ENCODE measurements around the gene DDX6. TPM values are rescaled to one million over a fixed set of nuclear protein-coding genes. Genes with fewer than 3 reads are reported as not detected.
A peak's percentile ranks its signal among the peaks of the same experiment; 100 is the strongest.

Gene DDX6
- total RNA-seq, 2 donors from 2014 or later: 145 to 214 TPM

DNA sequence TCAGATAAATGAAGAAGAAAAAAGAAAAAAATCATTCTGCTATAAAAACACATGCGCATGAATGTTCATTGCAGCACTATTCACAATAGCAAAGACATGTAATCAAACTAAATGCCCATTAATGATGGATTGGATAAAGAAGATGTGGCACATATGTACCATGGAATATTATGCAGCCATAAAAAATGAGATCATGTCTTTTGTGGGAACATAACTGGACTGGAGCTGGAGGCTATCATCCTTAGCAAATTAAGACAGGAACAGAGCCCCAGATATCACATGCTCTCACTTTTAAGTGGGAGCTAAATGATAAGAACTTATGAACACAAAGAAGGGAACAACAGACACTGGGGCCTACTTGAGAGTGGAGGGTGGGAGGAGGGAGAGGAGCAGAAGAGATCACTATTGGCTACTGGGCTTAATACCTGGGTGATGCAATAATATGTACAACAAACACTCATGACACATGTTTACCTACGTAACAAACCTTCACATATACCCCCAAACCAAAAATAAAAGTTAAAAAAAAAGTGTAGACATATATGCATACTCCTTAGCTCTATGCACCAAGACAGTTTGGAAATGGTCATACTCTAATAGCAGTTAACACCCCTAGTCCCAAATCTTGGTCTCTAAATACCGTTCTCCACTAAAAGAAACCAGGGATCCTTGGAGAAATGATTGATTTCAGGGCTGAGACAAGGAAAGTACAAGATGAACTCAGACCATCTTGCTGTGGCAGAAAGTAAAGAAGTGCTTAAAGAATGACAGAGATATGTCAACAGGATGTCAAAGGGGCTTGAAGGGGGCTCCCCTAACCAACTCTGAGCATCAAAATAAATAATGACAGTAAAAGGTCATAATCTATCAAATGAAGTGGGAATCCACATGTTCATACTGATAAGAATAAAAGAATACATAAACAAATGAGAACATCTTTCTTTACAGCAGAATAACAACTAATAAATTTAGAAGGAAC is 17.1 kb upstream of the DDX6 start:
- ATAC-seq (no peak), DNase-seq (ENCODE audit: low spot score) (no peak)
- Mint-ChIP-seq H3K36me3 (no peaks in the 10 kb centered on the region), H3K27me3 (peaks cover 13% of the 10 kb centered on the region in 2 donors), H3K4me3 (no peak overlapping the region), H3K9me3 (no peaks in the 10 kb centered on the region), H3K4me1 (ENCODE audit: low read depth in 2 of 2) (peaks cover 0 to 4% of the 10 kb centered on the region in 2 donors), H3K27ac (no peak overlapping the region)

DNA sequence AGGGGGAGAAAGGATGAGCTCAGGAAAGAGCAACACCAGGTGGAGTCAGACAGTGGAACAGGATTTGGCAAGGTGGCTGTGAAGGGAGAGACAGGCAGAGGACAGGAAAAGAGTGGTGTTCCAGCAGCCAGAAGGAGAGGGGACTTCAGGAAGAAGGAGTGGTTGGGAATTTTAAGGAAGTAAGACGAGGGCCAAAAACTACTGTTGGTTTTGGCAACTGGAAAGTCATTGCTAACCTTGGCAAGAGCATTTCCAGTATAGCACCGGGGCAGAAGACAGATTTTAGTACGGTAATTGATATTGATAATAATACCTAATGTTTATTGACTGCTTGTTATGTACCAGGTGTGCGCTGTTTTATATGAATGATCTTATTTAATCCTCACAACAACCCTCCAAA is 15.4 kb upstream of the DDX6 start:
- no peak for DNase-seq (ENCODE audit: low spot score)
- Mint-ChIP-seq H3K36me3 (no peaks in the 10 kb centered on the region), H3K4me3 (no peak overlapping the region), H3K9me3 (no peaks in the 10 kb centered on the region), H3K27ac (peak overlapping the region in 1 of 2 donors; percentile 8), H3K4me1 (ENCODE audit: low read depth in 2 of 2) (peaks cover 0 to 4% of the 10 kb centered on the region in 2 donors), H3K27me3 (peaks cover 13% of the 10 kb centered on the region in 2 donors)
- no peak for ATAC-seq

DNA sequence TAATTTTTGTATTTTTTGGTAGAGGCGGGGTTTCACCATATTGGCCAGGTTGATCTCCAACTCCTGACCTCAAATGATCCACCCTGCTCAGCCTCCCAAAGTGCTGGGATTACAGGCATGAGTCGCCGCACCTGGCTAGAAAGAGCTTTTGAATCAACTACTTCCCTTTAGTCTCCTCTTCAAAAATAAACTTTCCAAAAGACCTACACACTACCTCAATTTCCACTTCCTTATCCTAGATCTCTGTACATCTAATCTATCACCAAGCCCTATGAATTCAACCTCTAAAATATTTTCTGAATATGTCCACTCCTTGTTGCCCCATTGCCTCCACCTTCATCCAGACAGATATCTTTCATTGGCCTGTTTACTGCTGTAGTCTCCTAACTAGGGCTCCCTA is 13.1 kb upstream of the DDX6 start:
- H3K9me3 Mint-ChIP-seq: no peaks in the 10 kb centered on the region
- H3K4me1 Mint-ChIP-seq (ENCODE audit: low read depth in 2 of 2): peaks cover 0 to 4% of the 10 kb centered on the region in 2 donors
- peak overlapping the region in 1 of 2 donors; percentile 3 for H3K27ac Mint-ChIP-seq
- H3K4me3 Mint-ChIP-seq: no peak overlapping the region
- no peak for ATAC-seq
- DNase-seq (ENCODE audit: low spot score): no peak
- H3K36me3 Mint-ChIP-seq: no peaks in the 10 kb centered on the region
- peaks cover 13% of the 10 kb centered on the region in 2 donors for H3K27me3 Mint-ChIP-seq

DNA sequence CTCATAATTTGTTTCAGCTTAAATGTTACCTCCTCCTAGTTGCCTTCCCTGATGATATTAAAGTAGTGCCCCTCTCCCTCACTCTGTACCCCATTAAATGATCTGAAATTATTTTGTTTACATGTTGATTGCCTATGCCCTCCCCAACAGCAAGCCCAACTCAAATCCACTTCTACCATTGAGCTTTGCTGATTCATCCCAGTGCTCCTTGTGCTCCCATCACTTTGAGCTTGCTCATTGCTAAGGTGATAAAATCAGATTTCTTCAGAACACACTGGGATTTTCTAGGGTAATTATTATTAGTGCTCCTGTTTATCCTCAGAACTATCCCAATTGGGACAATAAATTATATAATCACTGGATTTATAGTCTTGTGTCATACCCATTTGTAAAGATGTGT is 8.4 kb upstream of the DDX6 start:
- ATAC-seq (no peak), DNase-seq (ENCODE audit: low spot score) (no peak)
- no peaks in the 10 kb centered on the region for H3K36me3 Mint-ChIP-seq
- no peaks in the 10 kb centered on the region for H3K9me3 Mint-ChIP-seq
- peak overlapping the region in 1 of 2 donors; percentile 8 for H3K27ac Mint-ChIP-seq
- no peak overlapping the region for H3K4me3 Mint-ChIP-seq
- peaks cover 0 to 4% of the 10 kb centered on the region in 2 donors for H3K4me1 Mint-ChIP-seq (ENCODE audit: low read depth in 2 of 2)
- H3K27me3 Mint-ChIP-seq: no peaks in the 10 kb centered on the region

DNA sequence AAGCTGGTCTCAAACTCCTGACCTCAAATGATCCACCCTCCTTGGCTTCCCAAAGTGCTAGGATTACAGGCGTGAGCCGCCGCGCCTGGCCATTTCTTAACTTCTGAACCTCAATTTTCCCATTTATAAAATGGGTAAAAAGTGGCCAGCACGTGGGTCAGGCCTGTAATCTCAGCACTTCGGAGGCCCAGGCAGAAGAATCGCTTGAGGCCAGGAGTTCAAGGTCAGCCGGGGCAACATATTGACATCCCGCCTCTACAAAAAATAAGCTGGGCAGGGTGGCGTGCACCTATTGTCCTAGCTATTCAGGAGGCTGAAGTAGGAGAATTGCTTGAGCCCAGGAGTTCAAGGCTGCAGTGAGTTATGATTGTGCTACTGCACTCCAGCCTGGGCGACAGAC is 6.5 kb upstream of the DDX6 start:
- Mint-ChIP-seq H3K4me1 (ENCODE audit: low read depth in 2 of 2) (peaks cover 9 to 13% of the 10 kb centered on the region in 2 donors), H3K36me3 (no peaks in the 10 kb centered on the region), H3K27ac (no peak overlapping the region), H3K9me3 (no peaks in the 10 kb centered on the region), H3K4me3 (no peak overlapping the region), H3K27me3 (no peaks in the 10 kb centered on the region)
- ATAC-seq: no peak
- DNase-seq (ENCODE audit: low spot score): no peak

DNA sequence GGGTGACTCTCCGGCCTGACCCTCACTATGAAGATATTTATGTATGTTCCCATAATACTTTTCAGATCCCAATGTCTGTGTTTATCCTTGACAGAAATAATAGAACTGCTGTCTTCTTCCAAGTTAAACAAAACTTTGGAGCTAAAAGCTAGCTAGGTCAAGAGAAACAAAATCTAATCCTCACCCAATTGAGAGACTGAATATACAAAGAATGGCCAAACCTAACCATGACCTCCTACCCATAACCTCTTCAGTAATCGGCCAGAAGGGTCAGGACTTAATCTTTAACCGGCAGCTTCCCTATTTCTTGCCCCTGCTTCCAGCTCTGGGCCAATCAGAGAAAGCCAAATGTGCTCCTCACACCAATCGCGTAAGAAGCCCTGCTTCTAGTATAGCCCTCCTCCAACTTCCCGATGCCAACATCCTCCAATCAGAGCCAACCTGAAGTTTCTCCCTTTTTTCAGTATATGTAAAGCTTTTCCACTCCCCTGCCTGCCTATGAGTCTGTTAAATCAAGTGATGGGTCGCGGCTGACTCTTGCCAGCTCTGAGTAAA is 1.7 kb upstream of the DDX6 start:
- Mint-ChIP-seq H3K27ac (peak overlapping the region; percentile 96 to 100), H3K4me3 (peak overlapping the region; percentile 99), H3K9me3 (no peaks in the 10 kb centered on the region), H3K4me1 (ENCODE audit: low read depth in 2 of 2) (peaks cover 22 to 23% of the 10 kb centered on the region in 2 donors), H3K36me3 (peaks cover 14% of the 10 kb centered on the region), H3K27me3 (no peaks in the 10 kb centered on the region)
- ATAC-seq (peak; percentile 72 to 81), DNase-seq (ENCODE audit: low spot score) (peak; percentile 84)

DNA sequence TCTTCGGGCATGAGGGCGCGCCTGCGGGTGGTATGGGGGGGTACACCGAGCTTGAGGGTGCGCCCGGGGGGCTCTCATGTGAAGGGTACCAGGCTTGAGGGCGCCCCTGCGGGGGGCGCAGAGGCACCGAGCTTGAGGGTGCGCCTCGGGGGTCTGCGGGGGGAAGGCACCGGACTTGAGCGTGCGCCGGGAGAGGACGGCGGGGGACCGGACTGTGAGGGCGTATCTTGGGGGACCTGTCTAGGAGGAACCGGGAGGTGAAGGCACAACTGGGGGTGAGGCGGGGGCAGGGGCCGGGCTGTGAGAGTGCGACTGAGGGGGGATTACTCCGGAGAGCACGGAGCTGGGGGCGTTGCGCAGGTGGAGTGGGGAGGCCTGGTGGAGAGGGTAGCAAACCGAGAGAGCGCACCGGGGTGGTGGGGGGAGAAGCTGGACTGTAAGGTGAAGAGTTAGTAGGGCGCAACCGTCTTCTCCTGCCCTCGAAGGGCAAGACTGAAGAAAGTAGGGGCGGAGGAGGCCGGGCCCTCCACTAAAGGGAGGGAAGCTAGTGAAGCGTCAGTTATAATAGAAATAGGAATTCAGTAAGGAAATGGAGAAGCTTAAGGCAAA is 1.1 kb upstream of the DDX6 start:
- DNase-seq (ENCODE audit: low spot score) (no peak), ATAC-seq (peak in 1 of 2 donors; percentile 2)
- no peaks in the 10 kb centered on the region for H3K27me3 Mint-ChIP-seq
- H3K9me3 Mint-ChIP-seq: no peaks in the 10 kb centered on the region
- H3K27ac Mint-ChIP-seq: peak overlapping the region; percentile 96 to 100
- peak overlapping the region; percentile 99 for H3K4me3 Mint-ChIP-seq
- peaks cover 14% of the 10 kb centered on the region for H3K36me3 Mint-ChIP-seq
- peaks cover 22 to 23% of the 10 kb centered on the region in 2 donors for H3K4me1 Mint-ChIP-seq (ENCODE audit: low read depth in 2 of 2)

DNA sequence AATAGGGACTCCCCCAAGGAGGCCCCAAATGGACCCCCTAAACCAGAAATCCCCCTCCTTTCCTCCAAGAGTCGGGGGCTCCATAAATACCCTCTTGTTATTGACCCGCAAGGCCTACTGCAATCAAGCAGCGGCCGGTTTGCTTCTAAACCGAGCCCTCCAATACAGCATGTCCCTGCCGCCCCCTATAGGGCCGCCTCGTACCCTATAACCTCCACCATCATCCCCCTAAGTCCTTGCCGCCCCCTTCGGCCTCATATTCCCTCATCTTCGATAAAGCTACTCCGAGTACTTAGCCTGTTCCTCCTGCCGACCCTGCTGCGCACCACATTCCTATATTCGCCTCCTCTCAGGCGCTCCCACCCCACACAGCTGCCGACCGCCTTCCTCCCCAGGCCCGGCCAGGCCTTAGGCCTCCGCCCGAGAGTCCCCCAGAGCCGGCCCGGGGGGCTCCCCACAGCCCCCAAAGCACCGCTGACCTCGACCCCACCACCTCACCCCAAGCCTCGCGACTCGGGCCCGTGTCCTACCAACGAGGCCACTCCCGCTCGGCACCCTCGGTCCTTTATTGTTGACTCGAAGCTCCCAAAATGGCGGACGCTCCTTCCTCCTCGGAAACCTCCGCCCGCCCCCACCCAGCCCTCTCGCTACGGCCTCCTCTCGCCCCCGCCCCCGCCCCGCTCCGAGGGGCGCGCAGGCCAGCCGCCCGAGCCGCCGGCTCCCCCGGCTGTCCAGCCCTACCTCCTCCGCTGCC is 430 bp downstream of the DDX6 start:
- Mint-ChIP-seq H3K27ac (peak overlapping the region; percentile 96 to 100), H3K4me1 (ENCODE audit: low read depth in 2 of 2) (peaks cover 29 to 33% of the 10 kb centered on the region in 2 donors), H3K4me3 (peak overlapping the region; percentile 99), H3K27me3 (no peaks in the 10 kb centered on the region), H3K36me3 (peaks cover 14% of the 10 kb centered on the region), H3K9me3 (no peaks in the 10 kb centered on the region)
- DNase-seq (ENCODE audit: low spot score): no peak
- ATAC-seq: peak; percentile 45 to 57

DNA sequence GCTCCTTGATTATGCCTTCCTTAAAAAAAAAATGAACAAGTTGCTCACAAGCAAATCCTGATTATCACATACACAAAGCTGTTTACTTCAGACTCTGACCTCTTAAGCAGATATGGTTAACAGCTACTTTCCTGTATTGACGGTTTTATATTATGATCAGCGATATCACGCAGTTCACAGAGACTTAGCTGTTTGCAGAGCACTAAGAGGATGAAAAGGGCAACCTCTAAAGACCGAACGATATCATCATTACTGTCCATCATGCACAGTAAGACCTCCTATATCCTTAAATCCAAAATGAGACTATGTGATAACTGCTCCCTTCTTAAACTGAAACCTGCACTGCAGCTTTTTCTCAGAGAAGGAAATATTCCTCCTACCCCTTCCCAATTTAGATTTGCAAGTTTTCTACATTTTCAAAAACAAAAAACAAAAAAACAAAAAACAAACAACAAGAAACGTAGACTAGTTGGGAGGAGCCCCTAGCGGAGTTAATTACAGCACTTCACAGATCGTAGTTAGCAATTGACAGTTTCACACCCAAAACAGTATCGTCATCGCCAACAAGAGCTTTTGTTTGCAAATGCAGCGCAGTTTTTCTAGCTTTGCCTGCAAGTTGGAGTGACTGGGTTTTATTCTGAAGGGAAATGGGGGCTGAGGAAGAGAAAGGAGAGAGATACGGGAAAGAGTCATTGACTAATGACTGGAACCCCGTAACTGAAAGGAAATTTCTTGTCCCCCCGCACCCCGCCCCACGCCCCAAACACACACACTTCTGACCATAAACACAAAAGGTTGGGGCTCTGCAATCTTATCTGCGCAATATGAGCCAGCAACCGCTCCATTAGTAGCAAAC is 1.2 kb downstream of the DDX6 start:
- Mint-ChIP-seq H3K4me3 (peak overlapping the region; percentile 99), H3K36me3 (peaks cover 14% of the 10 kb centered on the region), H3K27me3 (no peaks in the 10 kb centered on the region), H3K9me3 (no peaks in the 10 kb centered on the region), H3K4me1 (ENCODE audit: low read depth in 2 of 2) (peaks cover 29 to 33% of the 10 kb centered on the region in 2 donors), H3K27ac (peak overlapping the region; percentile 96 to 100)
- ATAC-seq: no peak
- no peak for DNase-seq (ENCODE audit: low spot score)

DNA sequence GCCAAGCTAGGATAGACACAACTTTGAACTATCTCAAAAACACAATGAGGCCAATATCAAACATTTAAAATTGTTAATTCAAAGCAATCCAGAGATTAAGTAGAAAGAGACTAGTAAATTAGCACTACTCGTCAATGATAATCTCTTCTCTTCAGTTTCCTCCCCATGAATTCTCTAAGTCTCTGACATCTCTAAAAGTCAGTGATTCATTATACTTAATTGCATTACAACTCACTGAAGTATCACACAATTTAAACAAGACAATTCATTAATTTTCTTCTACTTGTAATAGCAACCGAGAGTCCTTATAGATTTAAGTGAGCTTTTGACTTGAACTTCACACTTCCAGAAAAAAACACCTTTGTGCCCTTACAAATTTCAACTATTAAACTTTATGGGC is 4.3 kb downstream of the DDX6 start:
- no peaks in the 10 kb centered on the region for H3K9me3 Mint-ChIP-seq
- no peaks in the 10 kb centered on the region for H3K27me3 Mint-ChIP-seq
- ATAC-seq (no peak), DNase-seq (ENCODE audit: low spot score) (no peak)
- H3K36me3 Mint-ChIP-seq: peaks cover 26% of the 10 kb centered on the region
- peak overlapping the region; percentile 68 to 69 for H3K27ac Mint-ChIP-seq
- H3K4me1 Mint-ChIP-seq (ENCODE audit: low read depth in 2 of 2): peaks cover 20 to 31% of the 10 kb centered on the region in 2 donors
- H3K4me3 Mint-ChIP-seq: peak overlapping the region; percentile 71

DNA sequence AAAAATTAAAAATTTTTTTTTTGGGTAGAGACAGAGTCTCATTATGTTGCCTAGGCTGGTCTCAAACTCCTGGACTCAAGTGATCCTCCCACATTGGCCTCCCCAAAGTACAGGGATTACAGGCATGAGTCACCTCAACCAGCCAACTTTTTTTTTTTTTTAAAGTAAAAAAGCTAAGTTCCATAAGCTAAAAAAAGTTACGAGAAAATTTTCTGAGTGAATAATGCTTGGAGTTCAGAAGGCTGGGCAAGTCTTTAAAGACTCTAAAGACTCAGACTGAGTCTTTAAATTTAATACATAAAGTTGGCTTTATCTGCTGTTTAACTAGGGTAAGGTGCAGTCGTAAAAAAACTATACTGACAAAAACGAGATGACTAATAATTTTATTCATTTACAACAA is 5.6 kb downstream of the DDX6 start:
- Mint-ChIP-seq H3K27me3 (no peaks in the 10 kb centered on the region), H3K27ac (no peak overlapping the region), H3K36me3 (peaks cover 23% of the 10 kb centered on the region), H3K9me3 (no peaks in the 10 kb centered on the region), H3K4me3 (peak overlapping the region; percentile 12), H3K4me1 (ENCODE audit: low read depth in 2 of 2) (peaks cover 18 to 31% of the 10 kb centered on the region in 2 donors)
- DNase-seq (ENCODE audit: low spot score) (no peak), ATAC-seq (no peak)

DNA sequence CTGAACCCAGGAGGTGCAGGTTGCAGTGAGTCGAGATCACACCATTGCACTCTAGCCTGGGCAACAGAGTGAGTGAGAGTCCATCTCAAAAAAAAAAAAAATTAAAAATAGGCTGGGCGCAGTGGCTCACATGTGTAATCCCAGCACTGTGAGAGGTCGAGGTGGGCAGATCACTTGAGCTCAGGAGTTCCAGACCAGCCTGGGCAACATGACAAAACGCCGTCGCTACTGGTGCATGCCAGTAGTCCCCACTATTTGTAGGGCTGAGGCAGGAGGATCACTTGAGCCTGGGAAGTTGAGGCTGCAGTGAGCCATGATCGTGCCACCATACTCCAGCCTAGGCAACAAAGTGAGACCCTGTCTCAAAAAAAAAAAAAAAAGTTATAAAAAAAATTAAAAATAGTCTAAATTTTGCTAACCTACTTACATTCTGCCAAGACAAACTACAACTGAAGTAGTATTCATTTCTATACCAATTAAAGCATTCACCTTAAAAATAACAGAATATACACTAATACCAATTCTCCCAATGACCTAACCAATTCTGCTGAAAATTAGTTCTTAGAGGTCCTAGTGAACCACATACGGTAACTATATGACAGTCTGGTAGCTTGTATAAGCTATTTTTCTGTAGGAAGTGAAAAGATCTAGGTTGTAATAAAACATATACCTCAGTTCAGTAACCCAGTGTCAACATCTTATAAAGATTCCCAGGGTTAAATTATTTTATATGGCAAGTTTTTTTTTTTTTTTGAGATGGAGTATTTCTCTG is 7.1 kb downstream of the DDX6 start:
- no peaks in the 10 kb centered on the region for H3K27me3 Mint-ChIP-seq
- H3K9me3 Mint-ChIP-seq: no peaks in the 10 kb centered on the region
- ATAC-seq (no peak), DNase-seq (ENCODE audit: low spot score) (no peak)
- peaks cover 11% of the 10 kb centered on the region for H3K36me3 Mint-ChIP-seq
- peak overlapping the region in 1 of 2 donors; percentile 43 for H3K27ac Mint-ChIP-seq
- peak overlapping the region; percentile 54 for H3K4me3 Mint-ChIP-seq
- H3K4me1 Mint-ChIP-seq (ENCODE audit: low read depth in 2 of 2): peaks cover 10 to 22% of the 10 kb centered on the region in 2 donors
